Measurements from ENCODE around the gene WWOX. TPM values are rescaled to one million over a fixed set of nuclear protein-coding genes. Genes with fewer than 3 reads are reported as not detected.

The WWOX gene
- total and polyA plus RNA-seq, 2 of the 13 experiments (the other 11 are each of a cell fraction or from before 2014, with no cell fraction given) = 9.1 to 37.4 TPM

DNA sequence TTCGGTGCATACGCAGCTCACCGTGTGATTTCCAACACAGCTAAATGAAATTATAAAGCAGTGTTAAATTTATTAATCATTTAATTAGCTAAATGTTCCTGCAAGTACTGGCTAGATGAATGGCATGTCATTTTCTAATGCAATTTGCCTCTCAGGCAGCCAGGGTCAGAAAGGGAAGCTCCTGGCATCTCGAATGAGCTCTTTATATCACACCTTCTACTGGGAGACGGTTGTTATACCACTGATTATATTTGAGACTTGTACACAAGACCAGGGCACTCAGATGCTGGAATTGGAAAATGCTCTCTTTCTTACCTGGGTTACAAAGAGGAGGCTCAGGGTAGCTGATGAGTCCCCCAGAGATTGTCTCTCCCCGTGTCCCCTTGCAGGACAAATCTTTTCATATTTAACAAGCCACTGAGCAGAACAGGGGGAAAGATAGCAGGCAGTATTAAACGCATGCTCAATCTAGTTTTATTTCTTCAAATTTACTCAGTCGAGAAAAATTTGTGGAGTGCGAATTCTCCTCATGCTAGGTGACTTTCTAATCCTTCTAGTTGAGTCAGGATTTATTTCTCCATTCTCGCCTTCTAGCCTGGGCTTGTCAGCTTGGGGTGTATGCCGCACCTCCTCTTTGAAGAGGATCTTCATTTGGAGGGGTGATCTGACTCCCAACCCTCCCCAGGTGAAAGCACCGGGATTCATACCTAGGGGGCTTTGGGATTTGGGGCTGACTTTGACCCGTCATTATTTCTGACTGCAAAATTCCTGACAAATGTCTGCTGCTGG lies 1060.0 kb downstream of the WWOX start:
- Histone ChIP-seq H3K4me3 (replicated peaks in 1 of 3; ENCODE audit: insufficient read depth in 1 of 3, low read depth in 2 of 3, low read length in 3 of 3) (no peak overlapping the region), H3K27ac (ENCODE audit: extremely low read length, insufficient read depth, low read length) (no peak overlapping the region), H3K9ac (ENCODE audit: insufficient read depth, low read depth, low read length) (no peak overlapping the region), H3K9me3 (ENCODE audit: low read length) (no peaks in the 10 kb centered on the region), H3K4me1 (ENCODE audit: insufficient read depth, low read length) (no peaks in the 10 kb centered on the region; the same call in 1 of the 2 replicates), H3K36me3 (replicated peaks in 1 of 2; ENCODE audit: control insufficient read depth in 1 of 2, insufficient read depth in 2 of 2, low read length in 2 of 2) (no peaks in the 10 kb centered on the region), H3K27me3 (ENCODE audit: control insufficient read depth in 1 of 2, insufficient read depth in 2 of 2, low read length in 2 of 2) (peaks cover 0 to 2% of the 10 kb centered on the region in 2 experiments; a peak in 2 of 5 replicates), H3K4me2 (ENCODE audit: low read depth, low read length) (no peak overlapping the region), H2AFZ (ENCODE audit: low read length) (no peak overlapping the region), H3K79me2 (ENCODE audit: insufficient read depth, low read length) (no peaks in the 10 kb centered on the region), H4K20me1 (ENCODE audit: insufficient read depth, low read length) (no peaks in the 10 kb centered on the region)
- intact Hi-C loops (cut with micrococcal nuclease; ENCODE audit: unreplicated experiment) = no loop called here
- no peak for DNase-seq (ENCODE audit: low spot score)
- in situ Hi-C loops (cut with HindIII; ENCODE audit: extremely low pct_ligation_motif_present, low pct_unique_long_range_greater_than_20kb) = no loop called here
- POLR2A ChIA-PET = no interaction called here
- CTCF ChIA-PET (ENCODE audit: low intra/inter-chr PET ratio, low total read pairs) = no interaction called here
- TF ChIP-seq, protein P1, sequence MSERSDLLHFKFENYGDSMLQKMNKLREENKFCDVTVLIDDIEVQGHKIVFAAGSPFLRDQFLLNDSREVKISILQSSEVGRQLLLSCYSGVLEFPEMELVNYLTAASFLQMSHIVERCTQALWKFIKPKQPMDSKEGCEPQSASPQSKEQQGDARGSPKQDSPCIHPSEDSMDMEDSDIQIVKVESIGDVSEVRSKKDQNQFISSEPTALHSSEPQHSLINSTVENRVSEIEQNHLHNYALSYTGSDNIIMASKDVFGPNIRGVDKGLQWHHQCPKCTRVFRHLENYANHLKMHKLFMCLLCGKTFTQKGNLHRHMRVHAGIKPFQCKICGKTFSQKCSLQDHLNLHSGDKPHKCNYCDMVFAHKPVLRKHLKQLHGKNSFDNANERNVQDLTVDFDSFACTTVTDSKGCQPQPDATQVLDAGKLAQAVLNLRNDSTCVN (CRISPR knock-in tag; IDR thresholded peaks at IDR 0.05; ENCODE audit: borderline replicate concordance) = no peak
- TF ChIP-seq, protein P2, sequence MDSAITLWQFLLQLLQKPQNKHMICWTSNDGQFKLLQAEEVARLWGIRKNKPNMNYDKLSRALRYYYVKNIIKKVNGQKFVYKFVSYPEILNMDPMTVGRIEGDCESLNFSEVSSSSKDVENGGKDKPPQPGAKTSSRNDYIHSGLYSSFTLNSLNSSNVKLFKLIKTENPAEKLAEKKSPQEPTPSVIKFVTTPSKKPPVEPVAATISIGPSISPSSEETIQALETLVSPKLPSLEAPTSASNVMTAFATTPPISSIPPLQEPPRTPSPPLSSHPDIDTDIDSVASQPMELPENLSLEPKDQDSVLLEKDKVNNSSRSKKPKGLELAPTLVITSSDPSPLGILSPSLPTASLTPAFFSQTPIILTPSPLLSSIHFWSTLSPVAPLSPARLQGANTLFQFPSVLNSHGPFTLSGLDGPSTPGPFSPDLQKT (CRISPR knock-in tag; IDR thresholded peaks at IDR 0.05; ENCODE audit: borderline replicate concordance) = no peak
- TF ChIP-seq, protein P3, sequence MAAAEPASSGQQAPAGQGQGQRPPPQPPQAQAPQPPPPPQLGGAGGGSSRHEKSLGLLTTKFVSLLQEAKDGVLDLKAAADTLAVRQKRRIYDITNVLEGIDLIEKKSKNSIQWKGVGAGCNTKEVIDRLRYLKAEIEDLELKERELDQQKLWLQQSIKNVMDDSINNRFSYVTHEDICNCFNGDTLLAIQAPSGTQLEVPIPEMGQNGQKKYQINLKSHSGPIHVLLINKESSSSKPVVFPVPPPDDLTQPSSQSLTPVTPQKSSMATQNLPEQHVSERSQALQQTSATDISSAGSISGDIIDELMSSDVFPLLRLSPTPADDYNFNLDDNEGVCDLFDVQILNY (CRISPR knock-in tag; conservative IDR thresholded peaks at IDR 0.05) = no peak
- TF ChIP-seq KLF15 (CRISPR knock-in tag; IDR thresholded peaks at IDR 0.05; ENCODE audit: borderline replicate concordance) (no peak), ZSCAN29 (CRISPR knock-in tag; conservative IDR thresholded peaks at IDR 0.05) (no peak), ZNF138 (CRISPR knock-in tag; IDR thresholded peaks at IDR 0.05; ENCODE audit: low read depth) (no peak)
- TF ChIP-seq, protein P4, sequence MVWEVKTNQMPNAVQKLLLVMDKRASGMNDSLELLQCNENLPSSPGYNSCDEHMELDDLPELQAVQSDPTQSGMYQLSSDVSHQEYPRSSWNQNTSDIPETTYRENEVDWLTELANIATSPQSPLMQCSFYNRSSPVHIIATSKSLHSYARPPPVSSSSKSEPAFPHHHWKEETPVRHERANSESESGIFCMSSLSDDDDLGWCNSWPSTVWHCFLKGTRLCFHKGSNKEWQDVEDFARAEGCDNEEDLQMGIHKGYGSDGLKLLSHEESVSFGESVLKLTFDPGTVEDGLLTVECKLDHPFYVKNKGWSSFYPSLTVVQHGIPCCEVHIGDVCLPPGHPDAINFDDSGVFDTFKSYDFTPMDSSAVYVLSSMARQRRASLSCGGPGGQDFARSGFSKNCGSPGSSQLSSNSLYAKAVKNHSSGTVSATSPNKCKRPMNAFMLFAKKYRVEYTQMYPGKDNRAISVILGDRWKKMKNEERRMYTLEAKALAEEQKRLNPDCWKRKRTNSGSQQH (CRISPR knock-in tag; IDR thresholded peaks at IDR 0.05; ENCODE audit: low read depth) = no peak
- TF ChIP-seq, protein P5, sequence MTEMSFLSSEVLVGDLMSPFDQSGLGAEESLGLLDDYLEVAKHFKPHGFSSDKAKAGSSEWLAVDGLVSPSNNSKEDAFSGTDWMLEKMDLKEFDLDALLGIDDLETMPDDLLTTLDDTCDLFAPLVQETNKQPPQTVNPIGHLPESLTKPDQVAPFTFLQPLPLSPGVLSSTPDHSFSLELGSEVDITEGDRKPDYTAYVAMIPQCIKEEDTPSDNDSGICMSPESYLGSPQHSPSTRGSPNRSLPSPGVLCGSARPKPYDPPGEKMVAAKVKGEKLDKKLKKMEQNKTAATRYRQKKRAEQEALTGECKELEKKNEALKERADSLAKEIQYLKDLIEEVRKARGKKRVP (CRISPR knock-in tag; IDR thresholded peaks at IDR 0.05) = no peak
- 38% methylated on average over 13 of the region's 13 CpGs for WGBS (ENCODE audit: low lambda C conversion rate)
- no peak for FAIRE-seq
- BruUV-seq (replicated peaks) = no TSS peak
- ATAC-seq = no peak
